HG02571 (cell line): ENCODE measurements around the gene RGS12.
"Not testable (repeated sequence)": the region's sequence is repeated elsewhere in the genome, so short reads cannot be mapped to it uniquely, and the experiment has no call there.

Experiments used
- ATAC-seq: cut with Tn5 transposase; IDR thresholded peaks from one replicate; pipeline ENCODE4 v1.9.1; 2021; ENCODE audit warnings: mild to moderate bottlenecking, moderate library complexity; ENCODE audit not compliant: unreplicated experiment

Gene RGS12

GRCh38 chr4:3294401-3295241, 1.8 kb downstream of the RGS12 start:
- no peak for ATAC-seq

GRCh38 chr4:3295837-3296624, 3.2 kb downstream of the RGS12 start:
- no peak for ATAC-seq

DNA sequence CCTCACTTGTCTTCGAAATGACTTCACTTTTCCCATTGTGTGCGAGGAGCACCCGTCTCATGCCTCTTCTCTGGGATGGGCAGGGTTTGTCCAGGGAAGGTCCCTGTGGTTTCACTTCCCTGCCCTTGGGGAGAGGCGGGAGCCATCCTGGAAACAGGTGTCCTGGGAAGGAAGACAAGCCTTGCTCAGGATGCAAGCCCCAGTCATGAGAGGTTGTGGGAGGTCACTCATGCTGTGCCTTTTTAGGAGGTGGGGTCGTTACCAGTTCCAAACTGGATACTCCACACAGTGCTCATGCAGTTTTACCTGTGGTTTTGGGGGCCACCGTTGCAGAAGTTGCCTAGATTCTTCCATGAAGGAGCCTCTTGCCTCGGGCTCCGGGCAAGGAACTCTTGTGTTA, 3.8 kb downstream of the RGS12 start:
- no peak for ATAC-seq

DNA sequence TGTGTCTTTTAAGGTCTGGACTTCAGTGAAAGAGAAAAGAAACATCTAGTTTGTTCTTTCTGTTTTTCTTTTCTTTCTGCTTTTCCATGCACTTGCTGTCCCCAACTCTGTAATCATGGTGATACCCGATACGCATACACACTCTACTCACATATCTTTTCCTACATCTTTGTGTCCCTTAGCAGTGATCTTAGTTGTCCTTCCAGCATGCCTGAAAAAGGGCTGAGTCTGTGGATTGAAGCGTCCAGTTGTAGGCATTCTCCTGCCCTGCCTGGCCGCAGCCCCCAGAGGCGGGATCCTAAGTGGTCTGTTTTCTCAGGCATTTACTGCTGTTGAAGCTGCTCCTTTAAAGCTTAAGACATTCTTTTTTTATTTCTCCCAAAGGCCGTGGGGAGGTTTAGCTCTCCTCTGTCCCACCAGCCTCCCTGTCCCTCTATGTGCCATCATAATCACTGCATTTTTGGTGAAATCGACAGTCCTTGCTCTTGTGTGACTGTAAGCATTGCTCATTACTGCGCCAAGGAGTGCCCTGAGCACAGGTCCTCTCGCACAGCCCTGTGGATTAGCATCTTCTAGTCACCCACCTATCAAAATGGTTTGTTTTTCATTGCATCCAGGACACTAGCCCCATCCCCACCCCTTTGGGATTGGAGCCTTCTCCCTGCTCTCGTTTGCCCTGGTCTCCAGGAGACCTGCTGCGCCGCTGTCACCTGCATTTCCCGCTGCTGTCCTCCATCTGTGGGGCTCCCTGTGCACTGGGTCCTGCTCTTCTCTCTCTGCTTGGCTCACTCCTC, 4.4 kb downstream of the RGS12 start:
- no peak for ATAC-seq

- no peak for ATAC-seq
Observed at GRCh38 chr4:3299122-3299975, 6.5 kb downstream of the RGS12 start.

DNA sequence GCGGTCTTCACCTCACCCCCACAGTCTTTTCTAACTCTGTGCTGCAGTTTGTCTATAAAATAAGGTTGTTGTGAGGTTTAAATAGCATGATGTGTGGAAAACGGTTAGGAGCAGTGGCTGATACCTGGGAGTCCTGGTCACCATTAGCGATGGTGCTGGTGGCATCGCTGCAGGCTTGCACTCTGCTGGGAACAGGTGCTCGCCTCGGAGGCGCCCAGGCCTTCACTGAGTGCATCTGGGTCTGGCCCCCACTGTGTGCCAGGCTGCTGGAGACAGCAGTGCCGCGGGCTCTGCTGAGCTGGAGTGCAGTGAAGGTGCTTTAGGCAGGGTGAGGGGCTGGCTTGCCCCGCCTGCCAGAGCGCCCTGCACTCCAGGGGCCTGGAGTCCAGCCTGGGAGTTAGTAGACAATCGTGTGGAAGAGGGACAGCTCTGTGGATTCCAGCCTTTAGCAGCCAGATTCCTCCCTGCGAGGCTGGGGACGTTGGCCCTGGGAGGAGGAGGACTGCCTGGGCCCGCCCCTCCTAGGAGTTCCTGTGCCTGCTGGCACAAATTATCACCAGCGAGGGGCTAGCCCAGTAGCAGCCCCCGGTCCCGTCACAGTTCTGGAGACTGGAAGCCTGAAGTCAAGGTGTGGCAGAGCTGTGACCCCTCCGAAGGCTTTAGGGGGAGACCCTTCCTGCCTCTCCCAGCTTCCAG, 7.3 kb downstream of the RGS12 start:
- ATAC-seq: no peak

DNA sequence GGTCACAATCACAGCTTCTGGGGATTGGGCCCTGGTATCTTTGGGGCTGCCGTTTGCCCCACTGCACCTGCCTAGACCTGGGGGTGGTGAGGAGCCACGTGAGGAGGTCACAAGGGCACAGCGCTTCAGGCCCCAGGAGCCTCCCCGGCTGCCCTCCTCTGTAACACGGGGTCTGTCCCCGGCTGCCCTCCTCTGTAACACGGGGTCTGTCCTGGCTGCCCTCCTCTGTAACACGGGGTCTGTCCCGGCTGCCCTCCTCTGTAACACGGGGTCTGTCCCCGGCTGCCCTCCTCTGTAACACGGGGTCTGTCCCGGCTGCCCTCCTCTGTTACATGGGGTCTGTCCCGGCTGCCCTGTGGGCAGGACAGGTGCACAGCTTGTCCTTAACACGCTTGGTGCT, 8.1 kb downstream of the RGS12 start:
- ATAC-seq: not testable (repeated sequence)

- no peak for ATAC-seq
Observed at GRCh38 chr4:3301450-3302172, 8.8 kb downstream of the RGS12 start.

DNA sequence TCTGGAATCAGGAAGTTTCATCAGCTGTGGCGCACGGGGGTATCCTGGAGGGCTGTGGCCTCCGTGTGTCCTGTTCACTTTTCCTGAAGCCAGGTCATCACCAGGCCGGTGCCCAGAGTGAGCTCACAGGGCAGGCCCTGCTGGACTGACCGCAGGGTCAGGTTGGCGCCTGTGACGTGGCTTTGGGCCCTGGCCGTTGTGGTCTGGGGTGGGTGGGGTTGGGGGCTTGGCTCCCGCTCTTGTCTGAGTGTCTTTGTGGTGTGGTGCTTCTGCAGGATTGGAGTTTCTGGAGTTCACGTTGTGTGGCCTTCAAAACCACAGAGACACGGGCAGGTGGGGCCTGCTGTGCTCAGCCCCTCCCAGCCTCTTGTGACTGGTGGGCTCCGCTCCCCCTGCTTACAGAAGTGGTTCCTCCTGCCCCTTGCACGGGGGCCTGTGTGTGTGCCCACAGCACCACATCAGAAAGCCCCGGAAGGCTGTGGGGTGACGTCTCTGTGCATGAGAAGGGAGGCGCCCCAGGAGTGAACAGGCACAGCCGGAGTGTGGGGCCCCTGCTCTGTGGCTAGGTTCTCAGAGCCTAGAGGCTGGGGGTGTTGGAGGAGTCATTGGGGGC, 9.5 kb downstream of the RGS12 start:
- no peak for ATAC-seq

DNA sequence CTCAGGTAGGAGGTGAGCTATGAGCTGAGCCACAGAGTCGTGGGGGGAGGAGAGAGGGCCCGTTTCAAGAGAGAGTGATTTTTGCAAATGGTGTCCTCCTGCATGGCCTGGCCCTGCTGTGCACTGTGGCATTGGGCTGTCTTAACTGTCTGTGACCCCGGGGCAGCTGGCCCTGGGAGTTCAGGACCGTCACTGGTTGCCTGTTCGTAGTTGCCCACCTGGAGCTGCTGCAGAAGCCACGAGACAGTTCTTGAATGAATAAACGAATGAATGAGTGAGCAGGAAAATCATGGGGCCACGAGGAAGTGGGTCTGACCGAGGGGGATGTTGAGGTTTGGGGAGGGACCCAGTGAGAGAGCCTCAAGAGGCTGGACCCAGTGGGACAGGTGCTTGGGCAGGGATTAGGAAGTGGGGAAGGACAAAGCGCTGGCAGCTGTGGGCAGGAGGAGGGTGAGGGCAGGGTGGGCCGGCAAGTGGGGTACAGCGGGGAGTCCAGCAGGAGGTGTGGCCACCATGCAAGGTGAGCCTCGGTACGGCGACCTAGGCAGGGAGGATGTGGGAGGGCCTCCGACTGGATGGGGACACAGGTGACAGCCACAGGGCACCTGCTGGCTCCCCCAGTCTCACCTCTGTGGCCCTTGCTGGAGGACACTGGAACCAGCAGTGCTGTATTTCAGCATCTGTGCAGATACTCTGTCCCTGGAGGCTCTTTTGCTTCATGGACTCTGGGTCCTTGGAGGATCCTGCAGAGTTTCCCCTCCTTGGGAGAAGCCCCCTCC, 10.2 kb downstream of the RGS12 start:
- no peak for ATAC-seq

- no peak for ATAC-seq
Observed at GRCh38 chr4:3303565-3303824, 10.7 kb downstream of the RGS12 start.

DNA sequence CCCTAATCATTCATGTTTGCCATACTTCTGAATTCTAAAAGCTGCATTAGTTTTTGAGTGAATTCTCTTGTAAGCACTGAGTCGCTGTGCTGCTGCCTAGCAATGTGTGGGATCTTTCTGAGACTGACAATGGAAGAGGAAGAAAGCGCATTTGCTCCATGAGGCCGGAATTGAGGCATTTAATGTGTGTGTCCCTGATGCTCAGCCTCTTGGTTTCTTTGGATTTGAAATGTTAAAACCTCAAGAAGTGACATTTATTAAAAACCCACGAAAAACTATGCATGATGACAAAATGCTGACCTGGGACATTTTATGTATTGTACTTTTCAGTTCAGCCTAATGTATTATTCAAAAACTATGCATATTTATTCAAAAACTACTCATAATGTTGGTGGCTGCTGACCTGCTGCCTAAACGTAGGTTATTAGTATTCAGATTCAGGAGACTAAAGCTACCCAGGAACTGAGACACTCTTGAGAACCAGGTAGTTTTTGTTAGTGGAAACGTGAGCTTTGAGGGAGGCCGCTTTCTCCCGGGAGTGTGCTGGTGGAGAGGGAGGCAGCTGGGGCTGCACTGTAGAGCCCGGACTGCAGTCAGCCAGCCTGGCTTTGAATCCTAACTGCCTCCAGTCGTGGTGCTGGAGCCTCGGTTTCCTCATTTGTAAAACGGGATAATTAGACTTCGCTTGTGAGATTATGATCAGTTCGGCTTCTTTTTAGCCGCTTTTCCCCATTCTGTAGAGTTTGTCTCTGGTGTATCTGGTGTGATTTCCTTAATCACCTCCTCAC, 11.3 kb downstream of the RGS12 start:
- no peak for ATAC-seq

DNA sequence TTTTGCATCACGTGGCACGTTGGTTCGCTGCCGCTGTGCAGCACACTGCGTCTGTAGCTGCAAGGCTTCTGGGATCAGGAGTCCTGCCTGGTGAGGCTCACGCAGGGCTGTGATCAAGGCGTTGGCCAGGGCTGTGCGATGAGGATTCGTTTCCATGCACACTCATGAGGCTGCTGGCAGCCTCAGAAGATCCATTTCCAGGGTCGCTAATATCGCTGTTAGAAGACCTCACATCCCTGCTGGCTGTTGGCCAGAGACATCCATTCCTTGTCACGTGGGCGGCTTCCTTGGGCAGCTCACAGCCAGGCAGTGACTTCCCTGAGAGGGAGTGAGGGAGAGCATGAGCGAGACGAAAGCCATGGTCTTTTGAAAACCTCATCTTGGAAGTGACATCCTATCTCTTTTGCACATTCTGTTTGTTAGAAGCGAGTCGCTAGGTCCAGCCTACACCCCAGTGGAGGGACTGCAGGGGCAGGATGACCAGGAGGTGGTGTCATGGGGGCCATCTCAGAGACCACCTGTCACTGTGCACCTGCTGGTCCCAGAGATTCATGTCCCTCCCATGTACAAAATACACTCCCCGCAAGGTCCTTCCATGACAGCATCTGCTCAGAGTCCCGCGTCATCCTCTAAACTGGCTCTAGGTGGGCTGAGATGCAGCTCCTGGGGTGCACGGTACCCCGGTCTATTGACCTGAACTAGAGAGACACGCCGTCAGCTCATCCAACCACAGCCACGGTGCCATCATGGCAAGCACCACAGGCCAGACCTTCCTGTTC, 12.2 kb downstream of the RGS12 start:
- ATAC-seq: no peak

DNA sequence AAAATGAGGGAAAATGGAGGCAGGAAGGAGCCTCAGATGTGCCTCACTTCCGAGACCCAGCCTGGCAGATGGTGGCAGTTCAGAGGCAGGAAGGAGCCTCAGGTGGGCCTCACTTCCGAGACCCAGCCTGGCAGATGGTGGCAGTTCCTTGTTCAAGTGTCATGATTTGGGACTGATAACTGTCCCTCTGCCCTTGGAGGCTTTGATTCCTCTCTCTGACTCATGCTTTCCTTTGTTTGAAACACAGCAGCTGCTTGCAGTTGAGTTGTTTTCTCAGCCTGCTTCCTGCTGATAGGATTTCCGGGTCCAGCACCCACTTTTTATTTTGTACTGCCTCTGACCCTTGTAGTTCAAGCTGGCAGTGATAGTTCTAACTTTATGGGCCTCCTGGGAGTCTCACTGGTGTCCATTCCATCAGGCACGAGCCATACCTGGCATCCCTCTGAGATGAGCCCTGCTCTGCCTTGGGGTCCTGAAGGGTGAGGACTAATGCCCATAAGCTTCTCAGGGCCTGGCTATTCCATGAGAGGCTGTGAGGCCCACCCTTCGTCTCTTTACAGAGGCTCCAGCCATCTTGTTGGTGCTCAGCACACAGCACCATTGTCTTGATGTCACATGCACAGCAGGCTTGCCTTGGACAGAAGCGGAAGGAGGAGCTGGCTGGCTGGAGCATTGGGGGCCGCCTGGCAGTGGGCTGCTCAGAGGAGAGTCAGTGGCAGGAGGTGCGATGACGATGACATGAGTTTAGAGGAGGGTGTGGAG, 13.0 kb downstream of the RGS12 start:
- ATAC-seq: no peak

DNA sequence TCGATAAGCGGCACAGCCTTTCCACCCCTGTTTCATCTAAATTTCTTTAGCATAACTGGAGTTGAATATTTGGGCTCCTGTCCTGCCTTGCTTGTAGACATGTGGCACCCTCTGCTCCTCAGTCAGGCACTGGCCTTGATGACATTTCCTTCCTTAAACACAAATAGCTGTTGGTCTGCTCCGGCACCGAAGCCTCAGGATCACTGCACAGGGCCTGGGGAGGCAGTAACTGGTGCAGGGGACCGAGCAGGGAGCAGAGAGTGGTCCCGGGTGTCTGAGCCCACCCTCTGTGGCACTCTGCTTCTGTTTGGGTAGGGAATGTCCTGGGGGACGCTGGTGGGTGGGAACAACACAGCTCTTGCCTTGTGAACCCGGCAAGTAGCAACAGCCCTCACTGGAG, 13.6 kb downstream of the RGS12 start:
- no peak for ATAC-seq

DNA sequence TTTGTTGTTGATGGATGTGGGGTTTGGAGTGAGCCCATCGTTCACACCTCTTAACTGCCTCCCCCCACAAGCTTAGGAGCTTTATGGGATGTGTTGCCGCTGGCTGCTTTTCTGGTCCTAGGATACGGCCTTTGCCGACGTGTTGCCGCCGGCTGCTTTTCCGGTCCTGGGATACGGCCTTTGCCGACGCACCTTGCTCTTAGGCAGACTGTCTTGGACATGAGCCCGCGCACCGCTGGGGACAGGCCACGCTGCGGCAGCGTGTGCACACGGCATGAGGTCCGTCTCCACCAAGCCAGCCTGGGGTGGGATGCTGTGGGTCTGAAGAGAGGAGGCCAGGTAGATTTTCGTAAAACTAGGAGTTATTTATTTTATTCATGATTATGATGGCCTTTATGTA, 14.2 kb downstream of the RGS12 start:
- ATAC-seq: no peak
